WERI-Rb-1 (cell line): ENCODE data around the gene PIGR.

ENCODE experiments used
- DNase-seq: peaks from one replicate; pipeline ENCODE4 v3.0.0-alpha.2; 2020
- H3K27ac ChIP-seq: fragments of 250-450 bp; sonication (Bioruptor Pico); 2 replicates; pipeline ENCODE4 v1.5.1; 2020; ENCODE audit warnings: mild to moderate bottlenecking, moderate library complexity
- H3K27me3 ChIP-seq: fragments of 250-450 bp; sonication (Bioruptor Pico); 2 replicates; pipeline ENCODE4 v1.5.1; 2021; ENCODE audit warnings: mild to moderate bottlenecking, low read depth, moderate library complexity; ENCODE audit not compliant: insufficient read depth, severe bottlenecking
- H3K36me3 ChIP-seq: fragments of 250-450 bp; sonication (Bioruptor Pico); 2 replicates; pipeline ENCODE4 v1.5.1; 2020; ENCODE audit warnings: mild to moderate bottlenecking, moderate library complexity
- H3K4me3 ChIP-seq: 2 replicates; pipeline ENCODE4 v1.5.1; 2011; ENCODE audit warnings: low read depth, mild to moderate bottlenecking, control low read depth, low read length
- H3K9me3 ChIP-seq: fragments of 250-450 bp; sonication (Bioruptor Pico); 2 replicates; pipeline ENCODE4 v1.5.1; 2021; ENCODE audit warnings: mild to moderate bottlenecking, moderate library complexity; ENCODE audit not compliant: severe bottlenecking
- TF ChIP-seq, protein P1 (sequence below): IDR thresholded peaks from 2 replicates; pipeline ENCODE4 v1.5.1; 2011; ENCODE audit warnings: low read depth, mild to moderate bottlenecking, control low read depth, inconsistent platforms, low read length

Gene PIGR

DNA sequence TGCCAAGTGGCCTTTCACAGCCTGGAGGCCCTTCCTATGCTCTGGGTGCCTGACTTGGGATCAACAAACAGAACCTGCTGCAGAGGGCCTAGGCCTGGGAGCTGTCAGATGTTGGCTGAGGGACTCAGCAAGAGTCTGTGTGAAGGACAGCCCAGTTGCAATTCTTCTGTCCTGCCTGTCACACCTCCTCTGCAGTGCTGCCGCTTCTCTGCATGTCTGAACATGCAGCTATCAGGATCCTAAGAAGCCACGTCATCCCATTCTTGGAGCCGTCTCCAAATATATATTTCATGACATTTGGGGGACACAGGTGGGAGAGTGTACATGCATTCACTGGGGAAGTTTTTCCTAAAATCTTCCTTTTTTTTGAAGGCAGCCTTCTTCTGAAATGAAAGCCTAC is 15.4 kb upstream of the PIGR start:
- no peak for DNase-seq

DNA sequence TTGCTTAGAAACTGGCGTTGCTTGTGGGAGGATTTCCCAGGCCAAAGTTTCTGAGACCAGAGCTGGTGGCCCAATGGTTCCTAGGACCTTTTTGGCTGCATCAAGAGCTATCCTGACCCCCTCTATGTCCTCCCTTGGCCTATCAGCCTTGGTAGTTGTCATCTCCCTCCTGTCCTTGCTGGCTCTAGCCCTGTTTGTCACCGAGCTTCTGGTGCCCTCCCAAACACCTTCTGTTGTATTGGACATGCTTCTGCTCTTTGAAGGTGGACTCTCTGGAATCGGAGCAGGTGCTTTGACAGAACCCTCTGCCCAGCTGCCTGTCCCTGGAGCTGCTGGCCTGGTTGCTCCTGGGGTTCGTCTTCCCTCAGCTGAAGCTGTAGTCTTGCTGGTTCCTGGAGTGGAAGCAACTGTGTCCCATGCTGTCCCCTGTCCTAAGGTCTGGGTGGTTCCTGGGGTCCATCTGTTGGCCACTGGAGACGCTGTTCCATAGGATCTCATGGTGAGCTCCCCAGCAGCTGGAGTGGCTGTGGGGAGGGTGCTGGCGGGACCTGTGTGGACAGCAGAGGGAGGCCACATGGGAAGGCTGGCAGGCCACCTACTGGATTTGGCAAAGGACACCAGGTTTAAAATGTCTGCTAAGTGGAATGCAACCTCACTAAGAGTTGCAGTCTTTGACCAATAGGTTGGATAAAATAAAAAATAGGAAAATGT is 14.6 kb upstream of the PIGR start:
- no peak overlapping the region for H3K4me3 ChIP-seq
- H3K27me3 ChIP-seq = peaks cover 100% of the 10 kb centered on the region
- TF ChIP-seq, protein P1, sequence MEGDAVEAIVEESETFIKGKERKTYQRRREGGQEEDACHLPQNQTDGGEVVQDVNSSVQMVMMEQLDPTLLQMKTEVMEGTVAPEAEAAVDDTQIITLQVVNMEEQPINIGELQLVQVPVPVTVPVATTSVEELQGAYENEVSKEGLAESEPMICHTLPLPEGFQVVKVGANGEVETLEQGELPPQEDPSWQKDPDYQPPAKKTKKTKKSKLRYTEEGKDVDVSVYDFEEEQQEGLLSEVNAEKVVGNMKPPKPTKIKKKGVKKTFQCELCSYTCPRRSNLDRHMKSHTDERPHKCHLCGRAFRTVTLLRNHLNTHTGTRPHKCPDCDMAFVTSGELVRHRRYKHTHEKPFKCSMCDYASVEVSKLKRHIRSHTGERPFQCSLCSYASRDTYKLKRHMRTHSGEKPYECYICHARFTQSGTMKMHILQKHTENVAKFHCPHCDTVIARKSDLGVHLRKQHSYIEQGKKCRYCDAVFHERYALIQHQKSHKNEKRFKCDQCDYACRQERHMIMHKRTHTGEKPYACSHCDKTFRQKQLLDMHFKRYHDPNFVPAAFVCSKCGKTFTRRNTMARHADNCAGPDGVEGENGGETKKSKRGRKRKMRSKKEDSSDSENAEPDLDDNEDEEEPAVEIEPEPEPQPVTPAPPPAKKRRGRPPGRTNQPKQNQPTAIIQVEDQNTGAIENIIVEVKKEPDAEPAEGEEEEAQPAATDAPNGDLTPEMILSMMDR = peak; percentile 65
- H3K36me3 ChIP-seq = no peaks in the 10 kb centered on the region
- peaks cover 35% of the 10 kb centered on the region for H3K9me3 ChIP-seq
- H3K27ac ChIP-seq = no peak overlapping the region
- DNase-seq = peak; percentile 51

More for the DNA sequence above, 15.4 kb upstream of the PIGR start:
- no peaks in the 10 kb centered on the region for H3K36me3 ChIP-seq
- H3K9me3 ChIP-seq = peaks cover 34% of the 10 kb centered on the region
- H3K4me3 ChIP-seq = no peak overlapping the region
- H3K27ac ChIP-seq = no peak overlapping the region
- H3K27me3 ChIP-seq = peaks cover 100% of the 10 kb centered on the region
- TF ChIP-seq, protein P1 = no peak

DNA sequence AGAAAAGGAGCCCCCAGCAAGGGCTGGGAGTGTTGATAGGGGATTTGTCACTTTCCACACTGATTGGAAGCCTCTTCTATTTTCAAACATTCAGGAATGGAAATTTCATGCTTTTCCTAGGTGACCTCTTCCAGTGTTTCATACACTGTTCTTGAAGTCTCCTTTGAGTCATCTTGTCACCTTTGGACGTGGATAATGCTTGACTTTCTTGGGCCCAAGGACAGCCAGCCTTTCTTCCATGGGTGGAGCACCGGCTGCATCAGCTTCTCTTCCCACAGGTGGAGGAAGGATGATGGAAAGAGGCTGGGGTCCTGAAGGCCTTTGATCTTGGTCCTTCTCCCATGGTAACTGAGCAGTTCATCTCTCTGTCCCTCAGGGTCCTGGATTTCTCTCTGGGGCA is 11.9 kb upstream of the PIGR start:
- H3K36me3 ChIP-seq = no peaks in the 10 kb centered on the region
- H3K27me3 ChIP-seq = peaks cover 100% of the 10 kb centered on the region
- DNase-seq = no peak
- no peak overlapping the region for H3K27ac ChIP-seq
- peaks cover 19% of the 10 kb centered on the region for H3K9me3 ChIP-seq
- TF ChIP-seq, protein P1 = no peak
- no peak overlapping the region for H3K4me3 ChIP-seq

DNA sequence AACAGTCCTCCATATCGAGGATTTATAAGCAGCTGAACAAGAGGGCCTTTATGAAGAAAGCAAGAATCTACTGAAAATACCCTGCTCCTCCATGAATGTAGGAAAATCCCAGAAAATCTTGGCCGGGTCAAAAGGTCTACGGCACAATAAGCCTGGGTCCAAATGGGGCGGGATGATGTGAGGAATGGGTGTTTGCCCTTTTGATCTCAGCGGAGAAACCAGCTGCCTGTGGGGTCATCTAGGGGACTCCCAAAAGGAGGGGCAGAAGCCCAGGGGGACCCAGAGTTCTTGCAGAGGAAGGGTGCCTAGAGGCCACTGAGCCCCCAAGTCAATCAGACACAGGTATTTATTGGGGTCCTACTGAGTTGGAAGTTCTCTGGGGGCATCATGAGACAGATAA is 11.4 kb upstream of the PIGR start:
- Histone ChIP-seq H3K36me3 (no peaks in the 10 kb centered on the region), H3K27me3 (peaks cover 100% of the 10 kb centered on the region), H3K9me3 (peaks cover 17% of the 10 kb centered on the region), H3K4me3 (no peak overlapping the region), H3K27ac (no peak overlapping the region)
- TF ChIP-seq, protein P1 = no peak
- DNase-seq = no peak

DNA sequence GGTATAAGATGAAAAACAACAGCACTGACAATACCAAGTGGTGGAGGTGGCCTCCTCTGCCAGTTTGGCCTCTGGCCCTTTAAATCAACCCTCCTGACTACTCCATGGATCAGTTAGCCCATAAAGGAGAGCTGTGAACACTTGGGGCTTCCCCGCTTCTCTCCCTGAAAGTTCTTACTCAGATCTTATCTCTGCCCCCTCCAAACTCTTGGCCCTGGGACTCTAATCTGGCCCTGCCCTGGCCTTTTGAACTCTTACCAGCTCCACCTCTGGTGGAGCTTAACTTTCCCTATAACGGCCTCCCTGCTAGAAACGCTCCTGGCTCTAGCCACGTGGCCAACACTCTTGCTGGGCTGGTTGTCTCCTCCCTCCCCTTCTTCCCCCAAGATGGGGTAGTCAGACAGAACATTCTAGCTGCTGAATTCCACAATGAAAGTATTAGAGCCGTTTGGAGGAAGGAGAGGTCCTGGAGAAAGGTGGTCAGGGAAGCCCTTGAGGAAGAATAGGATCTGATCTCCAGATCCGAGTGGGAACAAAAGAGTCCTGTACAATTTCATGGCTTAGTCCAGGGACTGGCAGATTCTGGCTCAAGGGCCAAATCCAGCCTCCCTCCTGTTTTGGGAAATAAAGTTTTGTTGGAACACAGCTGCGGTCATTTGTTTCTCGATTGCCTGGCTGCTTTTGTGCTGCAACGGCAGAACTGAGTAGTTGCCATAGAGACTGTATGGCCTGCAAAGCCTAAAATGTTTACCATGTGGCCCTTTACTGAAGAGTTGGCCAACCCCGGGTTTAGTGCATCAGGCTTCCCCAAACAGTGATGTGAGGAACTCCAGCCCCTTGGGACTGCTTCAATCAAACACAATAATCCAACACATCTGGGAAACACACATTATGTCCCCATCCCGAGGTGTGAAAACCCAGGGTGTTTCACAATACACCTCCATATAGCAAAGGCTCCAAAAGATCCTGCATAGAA is 9.5 kb upstream of the PIGR start:
- H3K4me3 ChIP-seq = no peak overlapping the region
- no peaks in the 10 kb centered on the region for H3K36me3 ChIP-seq
- no peak for DNase-seq
- TF ChIP-seq, protein P1 = no peak
- H3K27me3 ChIP-seq = peaks cover 100% of the 10 kb centered on the region
- H3K27ac ChIP-seq = no peak overlapping the region
- H3K9me3 ChIP-seq = peaks cover 16% of the 10 kb centered on the region
